Measurements from ENCODE around the gene MYO10.

DNA sequence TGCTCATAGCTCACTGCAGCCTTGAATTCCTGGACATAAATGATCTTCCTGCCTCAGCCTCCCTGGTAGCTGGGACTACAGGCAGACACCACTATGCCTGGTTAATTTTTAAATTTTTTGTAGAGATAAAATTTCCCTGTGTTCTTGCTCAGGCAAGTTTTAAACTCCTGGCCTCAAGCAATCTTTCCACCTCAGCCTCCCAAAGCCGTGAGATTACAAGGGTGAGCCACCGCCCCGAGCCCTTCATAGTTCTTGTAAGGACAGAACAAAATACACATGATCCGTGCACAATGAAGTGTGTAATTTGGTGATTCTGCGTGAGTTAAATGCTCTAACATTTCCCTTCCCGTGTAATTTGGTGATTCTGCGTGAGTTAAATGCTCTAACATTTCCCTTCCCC is 27.7 kb upstream of the MYO10 start:
- TF ChIP-seq, protein P1, sequence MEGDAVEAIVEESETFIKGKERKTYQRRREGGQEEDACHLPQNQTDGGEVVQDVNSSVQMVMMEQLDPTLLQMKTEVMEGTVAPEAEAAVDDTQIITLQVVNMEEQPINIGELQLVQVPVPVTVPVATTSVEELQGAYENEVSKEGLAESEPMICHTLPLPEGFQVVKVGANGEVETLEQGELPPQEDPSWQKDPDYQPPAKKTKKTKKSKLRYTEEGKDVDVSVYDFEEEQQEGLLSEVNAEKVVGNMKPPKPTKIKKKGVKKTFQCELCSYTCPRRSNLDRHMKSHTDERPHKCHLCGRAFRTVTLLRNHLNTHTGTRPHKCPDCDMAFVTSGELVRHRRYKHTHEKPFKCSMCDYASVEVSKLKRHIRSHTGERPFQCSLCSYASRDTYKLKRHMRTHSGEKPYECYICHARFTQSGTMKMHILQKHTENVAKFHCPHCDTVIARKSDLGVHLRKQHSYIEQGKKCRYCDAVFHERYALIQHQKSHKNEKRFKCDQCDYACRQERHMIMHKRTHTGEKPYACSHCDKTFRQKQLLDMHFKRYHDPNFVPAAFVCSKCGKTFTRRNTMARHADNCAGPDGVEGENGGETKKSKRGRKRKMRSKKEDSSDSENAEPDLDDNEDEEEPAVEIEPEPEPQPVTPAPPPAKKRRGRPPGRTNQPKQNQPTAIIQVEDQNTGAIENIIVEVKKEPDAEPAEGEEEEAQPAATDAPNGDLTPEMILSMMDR (IDR thresholded peaks at IDR 0.05), result no peak
- TF ChIP-seq POLR2A (IDR thresholded peaks at IDR 0.05), result no peak
